ENCODE measurements around the gene LSS.

- TF ChIP-seq, protein P1, sequence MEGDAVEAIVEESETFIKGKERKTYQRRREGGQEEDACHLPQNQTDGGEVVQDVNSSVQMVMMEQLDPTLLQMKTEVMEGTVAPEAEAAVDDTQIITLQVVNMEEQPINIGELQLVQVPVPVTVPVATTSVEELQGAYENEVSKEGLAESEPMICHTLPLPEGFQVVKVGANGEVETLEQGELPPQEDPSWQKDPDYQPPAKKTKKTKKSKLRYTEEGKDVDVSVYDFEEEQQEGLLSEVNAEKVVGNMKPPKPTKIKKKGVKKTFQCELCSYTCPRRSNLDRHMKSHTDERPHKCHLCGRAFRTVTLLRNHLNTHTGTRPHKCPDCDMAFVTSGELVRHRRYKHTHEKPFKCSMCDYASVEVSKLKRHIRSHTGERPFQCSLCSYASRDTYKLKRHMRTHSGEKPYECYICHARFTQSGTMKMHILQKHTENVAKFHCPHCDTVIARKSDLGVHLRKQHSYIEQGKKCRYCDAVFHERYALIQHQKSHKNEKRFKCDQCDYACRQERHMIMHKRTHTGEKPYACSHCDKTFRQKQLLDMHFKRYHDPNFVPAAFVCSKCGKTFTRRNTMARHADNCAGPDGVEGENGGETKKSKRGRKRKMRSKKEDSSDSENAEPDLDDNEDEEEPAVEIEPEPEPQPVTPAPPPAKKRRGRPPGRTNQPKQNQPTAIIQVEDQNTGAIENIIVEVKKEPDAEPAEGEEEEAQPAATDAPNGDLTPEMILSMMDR (IDR thresholded peaks at IDR 0.05), result no peak
- TF ChIP-seq POLR2A (IDR thresholded peaks at IDR 0.05), result no peak
These were observed 48.9 kb downstream of the LSS start for GRCh38 chr21:46179708-46180078.

All from Peyer's patch (tissue), 4 donors.